ENCODE results near the gene MPND. TPM values are rescaled to one million over a fixed set of nuclear protein-coding genes. Genes with fewer than 3 reads are reported as not detected.

Gene MPND
- total and polyA plus RNA-seq, 2 of the 13 experiments (the other 11 are each of a cell fraction or from before 2014, with no cell fraction given): 10.8 to 15.8 TPM

- TF ChIP-seq HMGXB4 (CRISPR knock-in tag; IDR thresholded peaks at IDR 0.05; ENCODE audit: borderline replicate concordance in 1 of 2, low read depth in 1 of 2) (peak; percentile 64 to 74; a peak in 3 of 4 replicates), RAD51 (IDR thresholded peaks at IDR 0.05; ENCODE audit: borderline replicate concordance) (no peak), CREB1 (IDR thresholded peaks at IDR 0.05) (peak; percentile 64), CREB1 (CRISPR knock-in tag; IDR thresholded peaks at IDR 0.05) (peak; percentile 80; the same call in 1 of the 2 replicates), HIC2 (CRISPR knock-in tag; IDR thresholded peaks at IDR 0.05; ENCODE audit: low read depth) (peak; percentile 85), POLR2AphosphoS2 (IDR thresholded peaks at IDR 0.05; ENCODE audit: low read depth, low read length) (no peak), BATF2 (CRISPR knock-in tag; IDR thresholded peaks at IDR 0.05) (no peak), ZBTB21 (CRISPR knock-in tag; IDR thresholded peaks at IDR 0.05) (peak; percentile 95), ZNF616 (CRISPR knock-in tag; IDR thresholded peaks at IDR 0.05; ENCODE audit: low read depth) (0 out of 2 replicates have a peak, but pooled peaks have one; percentile 56), NFYB (CRISPR knock-in tag; IDR thresholded peaks at IDR 0.05) (0 out of 2 replicates have a peak, but pooled peaks have one; percentile 10), ZNF850 (CRISPR knock-in tag; conservative IDR thresholded peaks at IDR 0.05) (no peak), ZNF253 (CRISPR knock-in tag; IDR thresholded peaks at IDR 0.05; ENCODE audit: borderline replicate concordance) (peak; percentile 53; the same call in 1 of the 2 replicates), GZF1 (CRISPR knock-in tag; IDR thresholded peaks at IDR 0.05) (0 out of 2 replicates have a peak, but pooled peaks have one; percentile 40), ZBTB8A (CRISPR knock-in tag; IDR thresholded peaks at IDR 0.05; ENCODE audit: borderline replicate concordance, low read depth) (no peak), ARNT2 (CRISPR knock-in tag; IDR thresholded peaks at IDR 0.05; ENCODE audit: low read depth) (no peak; the same call in 1 of the 2 replicates), ZNF780A (CRISPR knock-in tag; IDR thresholded peaks at IDR 0.05) (no peak; the same call in 1 of the 2 replicates), HDAC1 (CRISPR knock-in tag; IDR thresholded peaks at IDR 0.05) (peak; percentile 89), PHB2 (IDR thresholded peaks at IDR 0.05; ENCODE audit: partially characterized antibody) (no peak), MYNN (CRISPR knock-in tag; IDR thresholded peaks at IDR 0.05; ENCODE audit: low read depth) (no peak; the same call in 1 of the 2 replicates), ZBTB34 (CRISPR knock-in tag; IDR thresholded peaks at IDR 0.05) (0 out of 2 replicates have a peak, but pooled peaks have one; percentile 34), HNRNPLL (IDR thresholded peaks at IDR 0.05; ENCODE audit: low read depth, low read length, poor library complexity, severe bottlenecking) (peak; percentile 25), ZBTB7A (CRISPR knock-in tag; IDR thresholded peaks at IDR 0.05) (peak; percentile 91), ZNF605 (CRISPR knock-in tag; IDR thresholded peaks at IDR 0.05) (peak; percentile 98), ESRRA (CRISPR knock-in tag; IDR thresholded peaks at IDR 0.05; ENCODE audit: low read depth) (peak; percentile 99)
Measured at GRCh38 chr19:4310247-4311121, 32.9 kb upstream of the MPND start (continued).

Data from HepG2 (cell line).